Loucy (cell line): ENCODE data around the gene CCM2.

Source experiments
- H2AFZ ChIP-seq: fragments of 200-600 bp; sonication (generic); 2 replicates; pipeline ENCODE4 v1.6.0; 2016; ENCODE audit warnings: antibody characterized with exemption, mild to moderate bottlenecking, low read length, moderate library complexity
- H3F3A ChIP-seq: fragments of 200-600 bp; 2 replicates; pipeline ENCODE4 v1.6.0; 2016; ENCODE audit warnings: antibody characterized with exemption, low read depth, mild to moderate bottlenecking
- H3K27me3 ChIP-seq: fragments of 200-600 bp; sonication (generic); 2 replicates; pipeline ENCODE4 v1.6.1; 2014; ENCODE audit warnings: low read length, mild to moderate bottlenecking; ENCODE audit not compliant: insufficient read depth, poor library complexity, severe bottlenecking
- H3K36me3 ChIP-seq: fragments of 200-600 bp; sonication (generic); 2 replicates; pipeline ENCODE4 v1.6.1; 2016; ENCODE audit warnings: low read length; ENCODE audit not compliant: insufficient read depth
- H3K4me1 ChIP-seq: fragments of 200-600 bp; sonication (generic); 2 replicates; pipeline ENCODE4 v1.5.1; 2014; ENCODE audit warnings: low read length, mild to moderate bottlenecking; ENCODE audit not compliant: insufficient read depth, poor library complexity, severe bottlenecking
- H3K4me2 ChIP-seq: fragments of 200-600 bp; sonication (generic); 2 replicates; pipeline ENCODE4 v1.6.0; 2014; ENCODE audit warnings: antibody characterized with exemption, low read length, low read depth, mild to moderate bottlenecking; ENCODE audit not compliant: poor library complexity, severe bottlenecking
- H3K4me3 ChIP-seq: fragments of 200-600 bp; sonication (generic); 2 replicates; pipeline ENCODE4 v1.5.1; 2014; ENCODE audit warnings: low read length, mild to moderate bottlenecking, mixed read lengths; ENCODE audit not compliant: poor library complexity, severe bottlenecking
- H3K79me2 ChIP-seq: fragments of 200-600 bp; sonication (generic); 2 replicates; pipeline ENCODE4 v1.6.1; 2014; ENCODE audit warnings: low read length; ENCODE audit not compliant: insufficient read depth
- H3K9ac ChIP-seq: fragments of 200-600 bp; sonication (generic); 2 replicates; pipeline ENCODE4 v1.6.0; 2014; ENCODE audit warnings: mild to moderate bottlenecking, low read depth, low read length, moderate library complexity; ENCODE audit not compliant: poor library complexity, severe bottlenecking
- H3K9me2 ChIP-seq: fragments of 200-600 bp; sonication (generic); replicated peaks from 2 replicates; pipeline ENCODE4 v1.6.1; 2016; ENCODE audit warnings: low read depth, low read length, mixed read lengths
- H3K9me3 ChIP-seq: fragments of 200-600 bp; sonication (generic); 2 replicates; pipeline ENCODE4 v1.6.1; 2014; ENCODE audit warnings: mild to moderate bottlenecking, antibody characterized with exemption, low read length, low read depth; ENCODE audit not compliant: insufficient read depth
- H4K20me1 ChIP-seq: fragments of 200-600 bp; sonication (generic); 2 replicates; pipeline ENCODE4 v1.6.0; 2014; ENCODE audit warnings: antibody characterized with exemption, low read length, mild to moderate bottlenecking; ENCODE audit not compliant: insufficient read depth, poor library complexity, severe bottlenecking
- EZH2phosphoT487 ChIP-seq: fragments of 200-600 bp; IDR thresholded peaks from 2 replicates; pipeline ENCODE4 v1.6.1; 2018; ENCODE audit warnings: antibody characterized with exemption, mild to moderate bottlenecking, moderate library complexity, borderline replicate concordance
- TF ChIP-seq, protein P1 (sequence below): fragments of 200-600 bp; sonication (generic); conservative IDR thresholded peaks from 2 replicates; pipeline ENCODE4 v1.5.1; 2014; ENCODE audit warnings: mild to moderate bottlenecking, antibody characterized with exemption, low read length

The CCM2 gene

GRCh38 chr7:44960011-44960580 lies 39.9 kb upstream of the CCM2 start:
- Histone ChIP-seq H3K4me1 (peaks cover 4% of the 10 kb centered on the region), H3K79me2 (no peaks in the 10 kb centered on the region), H3K9me3 (no peaks in the 10 kb centered on the region), H3K9me2 (no peaks in the 10 kb centered on the region), H3F3A (peaks cover 12% of the 10 kb centered on the region; the same call in 1 of the 2 replicates), H3K4me2 (no peak overlapping the region), H3K4me3 (no peak overlapping the region), H3K27me3 (no peaks in the 10 kb centered on the region), H3K36me3 (peaks cover 13% of the 10 kb centered on the region; the same call in 1 of the 2 replicates), H3K9ac (no peak overlapping the region), H4K20me1 (peaks cover 12% of the 10 kb centered on the region), H2AFZ (no peak overlapping the region)
- TF ChIP-seq, protein P1, sequence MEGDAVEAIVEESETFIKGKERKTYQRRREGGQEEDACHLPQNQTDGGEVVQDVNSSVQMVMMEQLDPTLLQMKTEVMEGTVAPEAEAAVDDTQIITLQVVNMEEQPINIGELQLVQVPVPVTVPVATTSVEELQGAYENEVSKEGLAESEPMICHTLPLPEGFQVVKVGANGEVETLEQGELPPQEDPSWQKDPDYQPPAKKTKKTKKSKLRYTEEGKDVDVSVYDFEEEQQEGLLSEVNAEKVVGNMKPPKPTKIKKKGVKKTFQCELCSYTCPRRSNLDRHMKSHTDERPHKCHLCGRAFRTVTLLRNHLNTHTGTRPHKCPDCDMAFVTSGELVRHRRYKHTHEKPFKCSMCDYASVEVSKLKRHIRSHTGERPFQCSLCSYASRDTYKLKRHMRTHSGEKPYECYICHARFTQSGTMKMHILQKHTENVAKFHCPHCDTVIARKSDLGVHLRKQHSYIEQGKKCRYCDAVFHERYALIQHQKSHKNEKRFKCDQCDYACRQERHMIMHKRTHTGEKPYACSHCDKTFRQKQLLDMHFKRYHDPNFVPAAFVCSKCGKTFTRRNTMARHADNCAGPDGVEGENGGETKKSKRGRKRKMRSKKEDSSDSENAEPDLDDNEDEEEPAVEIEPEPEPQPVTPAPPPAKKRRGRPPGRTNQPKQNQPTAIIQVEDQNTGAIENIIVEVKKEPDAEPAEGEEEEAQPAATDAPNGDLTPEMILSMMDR = no peak
- TF ChIP-seq EZH2phosphoT487 = no peak

- H3F3A ChIP-seq = peaks cover 12% of the 10 kb centered on the region; the same call in 1 of the 2 replicates
- no peaks in the 10 kb centered on the region for H3K27me3 ChIP-seq
- H3K9me3 ChIP-seq = no peaks in the 10 kb centered on the region
- H3K4me3 ChIP-seq = no peak overlapping the region
- no peaks in the 10 kb centered on the region for H3K9me2 ChIP-seq
- no peak overlapping the region for H3K4me2 ChIP-seq
- no peak overlapping the region for H3K9ac ChIP-seq
- H3K4me1 ChIP-seq = no peaks in the 10 kb centered on the region
- no peaks in the 10 kb centered on the region for H3K79me2 ChIP-seq
- TF ChIP-seq, protein P1 = no peak
- TF ChIP-seq EZH2phosphoT487 = no peak
- peaks cover 27% of the 10 kb centered on the region for H4K20me1 ChIP-seq
- peaks cover 31% of the 10 kb centered on the region; the same call in 1 of the 2 replicates for H3K36me3 ChIP-seq
- H2AFZ ChIP-seq = no peak overlapping the region
These were observed 38.0 kb upstream of the CCM2 start for GRCh38 chr7:44961844-44962482.

DNA sequence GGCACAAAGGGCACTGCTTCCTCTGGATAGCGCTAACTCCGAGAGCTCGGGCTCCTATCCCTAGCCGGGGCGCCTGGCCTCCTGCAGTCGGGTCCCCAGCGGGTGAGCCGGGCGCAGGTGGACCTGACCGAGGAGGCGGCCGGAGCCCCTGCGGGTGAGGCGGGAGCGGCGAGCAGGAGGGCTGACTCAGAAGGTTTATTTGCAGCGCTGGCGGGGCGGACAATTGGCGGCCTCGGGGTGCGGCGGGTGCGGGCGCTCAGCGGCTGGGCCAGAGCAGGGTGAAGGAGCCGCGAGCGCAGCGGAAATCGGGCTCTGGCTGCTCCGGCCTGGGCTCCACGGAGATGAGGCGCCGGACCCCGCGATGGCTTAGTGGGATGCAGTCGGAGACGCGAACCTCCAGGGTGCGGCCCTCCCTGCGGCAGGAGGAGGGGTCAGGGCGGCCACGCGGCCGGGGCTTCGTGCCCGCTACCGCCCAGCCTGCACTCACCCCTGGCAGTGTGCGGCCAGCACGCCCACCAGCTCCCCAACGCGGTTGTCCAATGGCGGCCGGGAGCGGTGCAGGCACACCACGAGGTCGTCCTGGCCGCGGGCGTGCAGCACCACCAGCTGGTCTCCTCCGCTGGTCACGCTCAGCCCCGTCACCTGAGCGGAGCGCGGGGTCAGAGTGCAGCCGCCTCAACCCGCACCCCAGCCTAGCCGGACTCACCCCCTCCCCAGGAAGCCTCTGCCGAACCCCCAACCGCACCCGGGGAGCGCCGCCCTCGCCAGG lies 37.3 kb upstream of the CCM2 start:
- peaks cover 33% of the 10 kb centered on the region for H4K20me1 ChIP-seq
- no peak overlapping the region for H3K4me2 ChIP-seq
- H3K79me2 ChIP-seq = no peaks in the 10 kb centered on the region
- H2AFZ ChIP-seq = no peak overlapping the region
- H3K27me3 ChIP-seq = no peaks in the 10 kb centered on the region
- peaks cover 37% of the 10 kb centered on the region; the same call in 1 of the 2 replicates for H3K36me3 ChIP-seq
- H3K9me3 ChIP-seq = no peaks in the 10 kb centered on the region
- H3K4me1 ChIP-seq = no peaks in the 10 kb centered on the region
- peaks cover 12% of the 10 kb centered on the region; the same call in 1 of the 2 replicates for H3F3A ChIP-seq
- H3K4me3 ChIP-seq = no peak overlapping the region
- no peak overlapping the region for H3K9ac ChIP-seq
- no peak for TF ChIP-seq EZH2phosphoT487
- TF ChIP-seq, protein P1 = no peak
- H3K9me2 ChIP-seq = no peaks in the 10 kb centered on the region
